SK-N-SH (cell line): ENCODE results near the gene CELA3B.

Source experiments
- EP300 ChIP-seq, 2 experiments: IDR thresholded peaks; 2 replicates each; pipeline versions ENCODE4 v1.4.0 to v1.6.1; 2012; ENCODE audit warnings: borderline replicate concordance in 1 of 2, low read depth in 1 of 2, low read length in 1 of 2
- GABPA ChIP-seq: IDR thresholded peaks from 2 replicates; pipeline ENCODE4 v1.4.0; 2012; ENCODE audit warnings: low read depth, mild to moderate bottlenecking
- RAD21 ChIP-seq: IDR thresholded peaks from 2 replicates; pipeline ENCODE4 v1.6.1; 2012; ENCODE audit warnings: mild to moderate bottlenecking, low read length
- RCOR1 ChIP-seq: fragments of 150-350 bp; IDR thresholded peaks from 2 replicates; pipeline ENCODE4 v1.6.1; 2017; ENCODE audit warnings: antibody characterized with exemption, low read length
- TF ChIP-seq, protein P1 (sequence below): fragments of 200-600 bp; sonication (generic); IDR thresholded peaks from 2 replicates; pipeline ENCODE4 v1.6.1; 2017; ENCODE audit warnings: antibody characterized with exemption, mild to moderate bottlenecking, moderate library complexity
- TF ChIP-seq, protein P2 (sequence below): IDR thresholded peaks from 2 replicates; pipeline ENCODE4; 2012
- TF ChIP-seq, protein P3 (sequence below): IDR thresholded peaks from 2 replicates; pipeline ENCODE4 v1.4.0; 2012; ENCODE audit warnings: low read depth
- TF ChIP-seq, protein P4 (sequence below): IDR thresholded peaks from 2 replicates; pipeline ENCODE4 v1.6.1; 2012; ENCODE audit warnings: mild to moderate bottlenecking, low read depth, low read length, moderate library complexity
- TF ChIP-seq, protein P5 (sequence below): IDR thresholded peaks from 2 replicates; pipeline ENCODE4 v1.4.0; 2012; ENCODE audit warnings: low read depth, borderline replicate concordance

DNA sequence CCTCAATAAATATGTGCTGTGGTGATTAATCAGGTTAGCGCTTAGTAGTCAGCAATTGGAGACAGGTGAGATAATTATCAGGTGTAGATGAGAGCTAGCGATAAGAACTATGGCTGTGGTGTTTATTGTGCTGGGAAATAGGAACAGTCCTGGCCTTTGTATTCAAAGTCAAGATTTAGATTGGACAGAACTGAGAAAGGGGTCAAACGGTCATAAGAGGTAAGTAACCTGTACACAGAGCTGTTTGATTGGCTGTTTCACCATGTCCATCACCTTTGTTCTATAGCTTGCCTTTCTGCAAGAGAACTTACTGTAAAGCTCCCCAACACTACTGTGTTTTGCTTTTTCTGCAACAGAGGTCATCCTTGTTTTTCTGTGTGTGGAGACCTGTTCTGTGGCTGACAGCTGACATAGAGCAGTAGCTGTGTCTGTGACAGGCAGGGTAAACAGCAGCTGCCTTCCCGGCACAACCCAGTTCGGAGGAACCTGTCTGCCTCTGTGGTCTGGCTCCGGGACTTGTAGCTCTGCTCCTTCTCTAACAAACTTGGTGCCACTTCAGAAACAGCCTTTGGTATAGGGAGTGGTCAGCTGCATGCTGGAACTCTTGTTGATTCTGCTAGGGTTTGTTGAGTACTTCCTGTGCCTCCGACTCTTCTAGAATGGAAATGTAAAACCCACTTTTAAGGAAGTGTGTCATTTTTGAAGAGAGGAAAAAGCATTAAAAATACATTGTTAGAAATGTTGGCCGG, 54.6 kb downstream of the CELA3B start:
- TF ChIP-seq, protein P1, sequence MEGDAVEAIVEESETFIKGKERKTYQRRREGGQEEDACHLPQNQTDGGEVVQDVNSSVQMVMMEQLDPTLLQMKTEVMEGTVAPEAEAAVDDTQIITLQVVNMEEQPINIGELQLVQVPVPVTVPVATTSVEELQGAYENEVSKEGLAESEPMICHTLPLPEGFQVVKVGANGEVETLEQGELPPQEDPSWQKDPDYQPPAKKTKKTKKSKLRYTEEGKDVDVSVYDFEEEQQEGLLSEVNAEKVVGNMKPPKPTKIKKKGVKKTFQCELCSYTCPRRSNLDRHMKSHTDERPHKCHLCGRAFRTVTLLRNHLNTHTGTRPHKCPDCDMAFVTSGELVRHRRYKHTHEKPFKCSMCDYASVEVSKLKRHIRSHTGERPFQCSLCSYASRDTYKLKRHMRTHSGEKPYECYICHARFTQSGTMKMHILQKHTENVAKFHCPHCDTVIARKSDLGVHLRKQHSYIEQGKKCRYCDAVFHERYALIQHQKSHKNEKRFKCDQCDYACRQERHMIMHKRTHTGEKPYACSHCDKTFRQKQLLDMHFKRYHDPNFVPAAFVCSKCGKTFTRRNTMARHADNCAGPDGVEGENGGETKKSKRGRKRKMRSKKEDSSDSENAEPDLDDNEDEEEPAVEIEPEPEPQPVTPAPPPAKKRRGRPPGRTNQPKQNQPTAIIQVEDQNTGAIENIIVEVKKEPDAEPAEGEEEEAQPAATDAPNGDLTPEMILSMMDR: no peak
- TF ChIP-seq, protein P2, sequence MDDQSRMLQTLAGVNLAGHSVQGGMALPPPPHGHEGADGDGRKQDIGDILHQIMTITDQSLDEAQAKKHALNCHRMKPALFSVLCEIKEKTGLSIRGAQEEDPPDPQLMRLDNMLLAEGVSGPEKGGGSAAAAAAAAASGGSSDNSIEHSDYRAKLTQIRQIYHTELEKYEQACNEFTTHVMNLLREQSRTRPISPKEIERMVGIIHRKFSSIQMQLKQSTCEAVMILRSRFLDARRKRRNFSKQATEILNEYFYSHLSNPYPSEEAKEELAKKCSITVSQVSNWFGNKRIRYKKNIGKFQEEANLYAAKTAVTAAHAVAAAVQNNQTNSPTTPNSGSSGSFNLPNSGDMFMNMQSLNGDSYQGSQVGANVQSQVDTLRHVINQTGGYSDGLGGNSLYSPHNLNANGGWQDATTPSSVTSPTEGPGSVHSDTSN: no peak
- TF ChIP-seq RAD21: peak; percentile 27; the same call in 1 of the 2 replicates
- TF ChIP-seq, protein P3, sequence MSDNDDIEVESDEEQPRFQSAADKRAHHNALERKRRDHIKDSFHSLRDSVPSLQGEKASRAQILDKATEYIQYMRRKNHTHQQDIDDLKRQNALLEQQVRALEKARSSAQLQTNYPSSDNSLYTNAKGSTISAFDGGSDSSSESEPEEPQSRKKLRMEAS: no peak
- no peak for TF ChIP-seq RCOR1
- peak in 1 of 2 experiments; percentile 41; a peak in 1 of 4 replicates for TF ChIP-seq EP300 (IDR thresholded peaks at IDR 0.05; ENCODE audit: borderline replicate concordance in 1 of 2, low read depth in 1 of 2, low read length in 1 of 2)
- TF ChIP-seq, protein P4, sequence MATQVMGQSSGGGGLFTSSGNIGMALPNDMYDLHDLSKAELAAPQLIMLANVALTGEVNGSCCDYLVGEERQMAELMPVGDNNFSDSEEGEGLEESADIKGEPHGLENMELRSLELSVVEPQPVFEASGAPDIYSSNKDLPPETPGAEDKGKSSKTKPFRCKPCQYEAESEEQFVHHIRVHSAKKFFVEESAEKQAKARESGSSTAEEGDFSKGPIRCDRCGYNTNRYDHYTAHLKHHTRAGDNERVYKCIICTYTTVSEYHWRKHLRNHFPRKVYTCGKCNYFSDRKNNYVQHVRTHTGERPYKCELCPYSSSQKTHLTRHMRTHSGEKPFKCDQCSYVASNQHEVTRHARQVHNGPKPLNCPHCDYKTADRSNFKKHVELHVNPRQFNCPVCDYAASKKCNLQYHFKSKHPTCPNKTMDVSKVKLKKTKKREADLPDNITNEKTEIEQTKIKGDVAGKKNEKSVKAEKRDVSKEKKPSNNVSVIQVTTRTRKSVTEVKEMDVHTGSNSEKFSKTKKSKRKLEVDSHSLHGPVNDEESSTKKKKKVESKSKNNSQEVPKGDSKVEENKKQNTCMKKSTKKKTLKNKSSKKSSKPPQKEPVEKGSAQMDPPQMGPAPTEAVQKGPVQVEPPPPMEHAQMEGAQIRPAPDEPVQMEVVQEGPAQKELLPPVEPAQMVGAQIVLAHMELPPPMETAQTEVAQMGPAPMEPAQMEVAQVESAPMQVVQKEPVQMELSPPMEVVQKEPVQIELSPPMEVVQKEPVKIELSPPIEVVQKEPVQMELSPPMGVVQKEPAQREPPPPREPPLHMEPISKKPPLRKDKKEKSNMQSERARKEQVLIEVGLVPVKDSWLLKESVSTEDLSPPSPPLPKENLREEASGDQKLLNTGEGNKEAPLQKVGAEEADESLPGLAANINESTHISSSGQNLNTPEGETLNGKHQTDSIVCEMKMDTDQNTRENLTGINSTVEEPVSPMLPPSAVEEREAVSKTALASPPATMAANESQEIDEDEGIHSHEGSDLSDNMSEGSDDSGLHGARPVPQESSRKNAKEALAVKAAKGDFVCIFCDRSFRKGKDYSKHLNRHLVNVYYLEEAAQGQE: no peak
- TF ChIP-seq, protein P5, sequence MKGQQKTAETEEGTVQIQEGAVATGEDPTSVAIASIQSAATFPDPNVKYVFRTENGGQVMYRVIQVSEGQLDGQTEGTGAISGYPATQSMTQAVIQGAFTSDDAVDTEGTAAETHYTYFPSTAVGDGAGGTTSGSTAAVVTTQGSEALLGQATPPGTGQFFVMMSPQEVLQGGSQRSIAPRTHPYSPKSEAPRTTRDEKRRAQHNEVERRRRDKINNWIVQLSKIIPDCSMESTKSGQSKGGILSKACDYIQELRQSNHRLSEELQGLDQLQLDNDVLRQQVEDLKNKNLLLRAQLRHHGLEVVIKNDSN: no peak
- no peak for TF ChIP-seq GABPA
